Heart left ventricle (tissue), 16 donors: Measurements from ENCODE around the gene TRIM46. TPM values are rescaled to one million over a fixed set of nuclear protein-coding genes. Genes with fewer than 3 reads are reported as not detected.
"Not testable (repeated sequence)": the region's sequence is repeated elsewhere in the genome, so short reads cannot be mapped to it uniquely, and the experiment has no call there.

Source experiments
- ATAC-seq, 4 donors: fragments of 200-7000 bp; cut with Tn5 transposase; one replicate each; pipeline ENCODE4 v1.9.1; 2020 to 2022; ENCODE audit warnings: moderate library complexity in 4 of 4, mild to moderate bottlenecking in 3 of 4, moderate number of reproducible peaks in 1 of 4
- DNase-seq, 5 donors: peaks; one replicate each; pipeline ENCODE4 v3.0.0-alpha.2; 2020
- H3K27ac ChIP-seq, 12 donors: fragments of 200-600 bp; sonication (generic) in 4 of 12; one replicate each; pipeline versions ENCODE4 v1.5.0 to v1.8.0; 2016 to 2022; ENCODE audit warnings: mild to moderate bottlenecking in 2 of 12
- H3K27me3 ChIP-seq, 9 donors: fragments of 200-600 bp; sonication (generic) in 2 of 9; one replicate each; pipeline versions ENCODE4 v1.5.1 to v1.8.0; 2016 to 2022; ENCODE audit warnings: mild to moderate bottlenecking in 3 of 9
- H3K36me3 ChIP-seq, 9 donors: fragments of 200-600 bp; sonication (generic) in 2 of 9; one replicate each; pipeline versions ENCODE4 v1.5.0 to v1.8.0; 2018 to 2022; ENCODE audit warnings: mild to moderate bottlenecking in 2 of 9
- H3K4me1 ChIP-seq, 12 donors: fragments of 200-600 bp; sonication (generic) in 4 of 12; one replicate each; pipeline versions ENCODE4 v1.5.0 to v1.8.0; 2016 to 2022; ENCODE audit warnings: mild to moderate bottlenecking in 3 of 12
- H3K4me3 ChIP-seq, 12 donors: fragments of 200-600 bp; sonication (generic) in 4 of 12; one replicate each; pipeline versions ENCODE4 v1.5.0 to v1.8.0; 2017 to 2022; ENCODE audit warnings: mild to moderate bottlenecking in 9 of 12, moderate library complexity in 4 of 12
- H3K9me3 ChIP-seq, 12 donors: fragments of 200-600 bp; sonication (generic) in 4 of 12; one replicate each; pipeline versions ENCODE4 v1.5.0 to v1.8.0; 2016 to 2022; ENCODE audit warnings: mild to moderate bottlenecking in 1 of 12
- POLR2A ChIP-seq, 2 donors: fragments of 450-650 bp; IDR thresholded peaks; one replicate each; pipeline ENCODE4 v1.6.1; 2017; ENCODE audit warnings: antibody characterized with exemption in 2 of 2, mild to moderate bottlenecking in 2 of 2, moderate library complexity in 2 of 2
- WGBS, 4 donors: extraction: QIAGEN DNeasy Blood & Tissue Kit in 2 of 4; methylation state at CpG; one replicate each; pipeline versions ENCODE4 v1.1.5 to v1.1.7; 2013 to 2018; 5-methylcytosine and 5-hydroxymethylcytosine counted together
- intact Hi-C, 10 donors: fragments of 100-400 bp; cut with DNase I; formaldehyde crosslinking; loops; one replicate each; pipeline versions ENCODE4 v1.11.1 to v1.14.2; 2022
- microRNA counts, 2 donors: library from miRNA; unstranded; fragments of <30 nt; microRNA quantifications; one replicate each; lab custom pipeline; 2016
- polyA plus RNA-seq, 2 donors: library from polyadenylated mRNA; stranded (reverse); fragments of 200-250 nt; gene quantifications; one replicate each; pipeline ENCODE4 v1.2.3, GENCODE V29; 2013
- total RNA-seq, 9 donors: library from RNA; depleted of rRNA in 2 of 9; stranded (reverse); fragments of >200 nt in 2 of 9; fragmentation: NEBNext Ultra II Directional in 3 of 9; extraction: Animal tissue kit (Norgen Biotek cat#: 25700) in 3 of 9; gene quantifications; one replicate each; pipeline versions ENCODE4 v1.1.0 to v1.2.4, GENCODE V29; 2016 to 2023
- TF ChIP-seq, protein P1 (sequence below), 12 donors: fragments of 200-600 bp; sonication (generic) in 4 of 12; IDR thresholded peaks; one replicate each; pipeline versions ENCODE4 v1.5.0 to v1.8.0; 2018 to 2022; ENCODE audit warnings: antibody characterized with exemption in 12 of 12, mild to moderate bottlenecking in 5 of 12
- donor health status: ischemic (EF 13 %, LVEDD 7.1; RV severe dilation, severe dysfunction).
- donor health status: healthy with polysubstance abuse.
- donor health status: DM: no; HTN: yes; CAD: no.
- donor health status: DM: no; HTN: no; CAD: no.
- donor health status: ischemic (EF 25% LVEDD 6.9; RV normal size, moderate dysfunction).
- donor health status: ischemic (EF 25% LVEDD 5.7; RV mildly dilated, moderate dysfunction).
- donor health status: healthy.
- donor health status: DM: yes; HTN: yes; CAD: no.
- donor health status: ischemic (EF 35%, LVEDD 5.7; RV mildly dilated, moderate dysfunction).
- donor health status: nonischemic (EF 11% LVEDD 7.7; RV severe dilation, severe dysfunction).
- donor health status: DM: yes; HTN: yes; CAD: no.
- donor health status: PGD.
- donor health status: ischemic (EF 29% LVEDD 5.4; RV normal size, mild dysfunction).
- donor health status: nonischemic (EF 23%, LVEDD 6.1; RV moderate dilation, normal function).

Gene TRIM46
- total and polyA plus RNA-seq, 11 donors, result 0.04 to 0.41 (median 0.12) TPM; not detected in 5

DNA sequence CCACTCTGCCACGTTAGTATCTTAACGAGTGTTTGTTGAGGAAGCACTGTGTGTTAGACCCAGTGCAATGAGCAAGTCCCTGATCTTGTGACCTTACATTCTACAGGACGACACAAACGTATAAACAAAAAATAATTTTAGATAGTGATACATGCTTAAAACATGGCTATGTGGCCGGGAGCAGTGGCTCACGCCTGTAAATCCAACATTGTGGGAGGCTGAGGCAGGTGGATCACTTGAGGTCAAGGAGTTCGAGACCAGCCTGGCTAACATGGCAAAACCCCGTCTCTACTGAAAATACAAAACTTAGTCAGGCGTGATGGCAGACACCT lies 54.4 kb downstream of the TRIM46 start:
- TF ChIP-seq, protein P1, sequence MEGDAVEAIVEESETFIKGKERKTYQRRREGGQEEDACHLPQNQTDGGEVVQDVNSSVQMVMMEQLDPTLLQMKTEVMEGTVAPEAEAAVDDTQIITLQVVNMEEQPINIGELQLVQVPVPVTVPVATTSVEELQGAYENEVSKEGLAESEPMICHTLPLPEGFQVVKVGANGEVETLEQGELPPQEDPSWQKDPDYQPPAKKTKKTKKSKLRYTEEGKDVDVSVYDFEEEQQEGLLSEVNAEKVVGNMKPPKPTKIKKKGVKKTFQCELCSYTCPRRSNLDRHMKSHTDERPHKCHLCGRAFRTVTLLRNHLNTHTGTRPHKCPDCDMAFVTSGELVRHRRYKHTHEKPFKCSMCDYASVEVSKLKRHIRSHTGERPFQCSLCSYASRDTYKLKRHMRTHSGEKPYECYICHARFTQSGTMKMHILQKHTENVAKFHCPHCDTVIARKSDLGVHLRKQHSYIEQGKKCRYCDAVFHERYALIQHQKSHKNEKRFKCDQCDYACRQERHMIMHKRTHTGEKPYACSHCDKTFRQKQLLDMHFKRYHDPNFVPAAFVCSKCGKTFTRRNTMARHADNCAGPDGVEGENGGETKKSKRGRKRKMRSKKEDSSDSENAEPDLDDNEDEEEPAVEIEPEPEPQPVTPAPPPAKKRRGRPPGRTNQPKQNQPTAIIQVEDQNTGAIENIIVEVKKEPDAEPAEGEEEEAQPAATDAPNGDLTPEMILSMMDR (IDR thresholded peaks at IDR 0.05), result no peak
- TF ChIP-seq POLR2A (IDR thresholded peaks at IDR 0.05), result no peak
- Histone ChIP-seq H3K36me3 (no peaks in the 10 kb centered on the region), H3K4me1 (peaks cover 0 to 48% (median 17%) of the 10 kb centered on the region in 12 donors), H3K9me3 (no peaks in the 10 kb centered on the region), H3K27me3 (no peaks in the 10 kb centered on the region), H3K27ac (peak overlapping the region in 11 of 12 donors; percentile 79 to 96 (median 89)), H3K4me3 (peak overlapping the region; percentile 22 to 77 (median 62))
- DNase-seq (no peak), ATAC-seq (no peak)
- WGBS, 4 donors, result 51 to 59% (median 55%) methylated on average over 9 of the region's 9 CpGs
- intact Hi-C loops, result loop anchor here in 6 of 10 donors (5.0 to 10.0 kb wide), 2 partner anchors 51 to 53 kb away; partner anchors contain the start of genes KRTCAP2 (in 2 of the 6) and TRIM46 (in 2 of the 6)

DNA sequence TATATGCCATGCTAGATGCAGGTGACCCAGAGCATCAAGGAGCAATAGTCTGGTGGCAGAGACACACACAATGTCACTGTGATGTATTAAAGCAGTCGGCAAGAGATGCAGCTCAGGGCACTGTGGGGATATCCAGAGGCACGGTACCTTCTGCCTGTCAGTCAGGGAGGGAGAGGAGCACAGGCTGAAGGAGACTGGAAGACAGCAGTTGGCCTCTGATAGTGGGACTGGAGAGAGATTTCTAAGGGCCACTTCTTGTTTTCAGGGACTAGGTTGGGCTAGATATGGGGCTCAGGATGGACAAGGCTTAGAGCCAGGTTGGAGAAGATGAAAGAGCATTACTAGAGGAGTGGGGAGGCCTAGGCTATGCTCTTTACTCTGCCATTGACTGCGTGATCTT lies 57.7 kb downstream of the TRIM46 start:
- H3K27ac ChIP-seq, result peak overlapping the region in 1 of 12 donors; percentile 66
- ATAC-seq, DNase-seq, H3K27me3 ChIP-seq, intact Hi-C loops, H3K9me3 ChIP-seq, H3K4me3 ChIP-seq, H3K36me3 ChIP-seq: not testable (repeated sequence)
- 51 to 83% (median 67%) methylated on average over 3 of the region's 3 CpGs for WGBS, 4 donors
- H3K4me1 ChIP-seq, result peaks cover 0 to 30% (median 13%) of the 10 kb centered on the region in 12 donors

- H3K9me3 ChIP-seq, ATAC-seq, intact Hi-C loops, H3K27me3 ChIP-seq, H3K4me3 ChIP-seq: not testable (repeated sequence)
- 60 to 67% (median 61%) methylated on average over 13 of the region's 13 CpGs for WGBS, 4 donors
- DNase-seq, result peak in 2 of 5 donors; percentile 63 to 72
- peaks cover 0 to 19% (median 14%) of the 10 kb centered on the region in 9 donors for H3K36me3 ChIP-seq
- H3K27ac ChIP-seq, result peak overlapping the region in 5 of 12 donors; percentile 30 to 66 (median 58)
- H3K4me1 ChIP-seq, result peaks cover 0 to 23% (median 5%) of the 10 kb centered on the region in 12 donors
Observed at GRCh38 chr1:155232001-155232978, 58.6 kb downstream of the TRIM46 start.

DNA sequence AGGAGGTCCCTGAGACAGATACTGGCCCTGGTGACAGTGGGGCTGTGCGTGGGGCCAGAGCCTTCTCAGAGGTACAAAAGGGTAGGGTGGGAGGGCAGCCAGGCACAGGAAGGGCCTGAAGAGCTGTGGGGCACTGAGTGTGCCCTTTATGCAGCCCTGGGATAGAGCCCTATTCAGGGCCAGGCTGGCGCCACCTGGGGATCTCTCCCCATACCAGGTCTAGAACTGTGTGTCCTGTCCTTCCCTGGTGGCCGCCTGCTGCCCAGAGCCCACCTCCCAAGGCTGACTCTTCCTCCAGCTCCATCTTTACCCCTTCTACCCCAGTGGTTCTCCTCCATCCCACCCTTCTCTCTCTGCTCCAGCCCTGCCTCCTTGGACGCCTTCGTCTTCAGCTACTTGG lies 59.9 kb downstream of the TRIM46 start:
- ATAC-seq, result peak in 1 of 4 donors; percentile 16
- DNase-seq, H3K4me3 ChIP-seq, H3K9me3 ChIP-seq, H3K27me3 ChIP-seq, H3K27ac ChIP-seq, intact Hi-C loops: not testable (repeated sequence)
- H3K36me3 ChIP-seq, result peaks cover 0 to 28% (median 22%) of the 10 kb centered on the region in 9 donors
- 83 to 100% (median 91%) methylated on average over 1 of the region's 5 CpGs for WGBS, 4 donors
- H3K4me1 ChIP-seq, result peaks cover 0 to 16% (median 0%) of the 10 kb centered on the region in 12 donors

MicroRNA genes within 50 kb of the gene (microRNA counts, 767-probe panel; counts per million panel counts)
- 1,378 to 1,411 counts per million in 2 donors for microRNA hsa-miR-92b-3p (lab: Ali Mortazavi, UCI)

Other genes with a start within 250 kb of the TRIM46 start
- gene PMVK, start 237.1 kb upstream of the TRIM46 start, total RNA-seq, result 10 to 100 TPM; 12.8 to 50.8 (median 37.5) TPM
- 10 to 100 TPM; 47.1 to 52.1 TPM for gene PMVK, start 237.1 kb upstream of the TRIM46 start, polyA plus RNA-seq
- 10 to 100 TPM; 38.2 to 70.4 (median 51.7) TPM for gene PBXIP1, start 217.8 kb upstream of the TRIM46 start, total RNA-seq
- gene PBXIP1, start 217.8 kb upstream of the TRIM46 start, polyA plus RNA-seq, result 10 to 100 TPM; 36.9 to 38.2 TPM
- 10 to 100 TPM; 10.7 to 19.2 (median 16.3) TPM for gene PYGO2, start 212.1 kb upstream of the TRIM46 start, total RNA-seq
- gene PYGO2, start 212.1 kb upstream of the TRIM46 start, polyA plus RNA-seq, result 10 to 100 TPM in 1 of 2 donors, 1 to 10 TPM in 1; 9.7 to 18.0 TPM
- gene SHC1, start 203.1 kb upstream of the TRIM46 start, total RNA-seq, result 100 to 1,000 TPM in 1 of 9 donors, 10 to 100 TPM in 8; 38.8 to 115 (median 62.4) TPM
- gene SHC1, start 203.1 kb upstream of the TRIM46 start, polyA plus RNA-seq, result 10 to 100 TPM; 23.6 to 93.7 TPM
- 10 to 100 TPM; 11.0 to 30.0 (median 16.7) TPM for gene CKS1B, start 199.2 kb upstream of the TRIM46 start, total RNA-seq
- 10 to 100 TPM in 1 of 2 donors, 1 to 10 TPM in 1; 6.8 to 48.9 TPM for gene CKS1B, start 199.2 kb upstream of the TRIM46 start, polyA plus RNA-seq
- gene FLAD1, start 190.5 kb upstream of the TRIM46 start, total RNA-seq, result 10 to 100 TPM; 19.4 to 35.0 (median 27.4) TPM
- gene FLAD1, start 190.5 kb upstream of the TRIM46 start, polyA plus RNA-seq, result 10 to 100 TPM; 22.3 to 50.7 TPM
- gene LENEP, start 180.3 kb upstream of the TRIM46 start, total RNA-seq, result not detected
- not detected for gene LENEP, start 180.3 kb upstream of the TRIM46 start, polyA plus RNA-seq
- gene ZBTB7B, start 171.0 kb upstream of the TRIM46 start, total RNA-seq, result 10 to 100 TPM; 29.5 to 80.0 (median 46.6) TPM
- gene ZBTB7B, start 171.0 kb upstream of the TRIM46 start, polyA plus RNA-seq, result 100 to 1,000 TPM in 1 of 2 donors, 10 to 100 TPM in 1; 39.2 to 103 TPM
- gene DCST2, start 140.1 kb upstream of the TRIM46 start, total RNA-seq, result under 1 TPM in 8 of 9 donors, not detected in 1; 0.14 to 0.62 (median 0.35) TPM
- gene DCST2, start 140.1 kb upstream of the TRIM46 start, polyA plus RNA-seq, result under 1 TPM; 0.17 to 0.65 TPM
- not detected for gene DCST1, start 140.0 kb upstream of the TRIM46 start, total RNA-seq
- not detected for gene DCST1, start 140.0 kb upstream of the TRIM46 start, polyA plus RNA-seq
- gene ADAM15, start 122.5 kb upstream of the TRIM46 start, total RNA-seq, result 100 to 1,000 TPM in 3 of 9 donors, 10 to 100 TPM in 6; 55.8 to 199 (median 67.5) TPM
- gene ADAM15, start 122.5 kb upstream of the TRIM46 start, polyA plus RNA-seq, result 100 to 1,000 TPM; 112 to 113 TPM
- gene EFNA4, start 110.1 kb upstream of the TRIM46 start, total RNA-seq, result 1 to 10 TPM; 1.1 to 3.3 (median 2.2) TPM
- 1 to 10 TPM; 2.0 to 4.8 TPM for gene EFNA4, start 110.1 kb upstream of the TRIM46 start, polyA plus RNA-seq
- 1 to 10 TPM in 2 of 9 donors, under 1 TPM in 7; 0.20 to 2.4 (median 0.61) TPM for gene EFNA3, start 95.0 kb upstream of the TRIM46 start, total RNA-seq
- 1 to 10 TPM in 1 of 2 donors, under 1 TPM in 1; 0.61 to 1.9 TPM for gene EFNA3, start 95.0 kb upstream of the TRIM46 start, polyA plus RNA-seq
- gene EFNA1, start 46.0 kb upstream of the TRIM46 start, total RNA-seq, result 10 to 100 TPM; 22.8 to 51.8 (median 37.2) TPM
- gene EFNA1, start 46.0 kb upstream of the TRIM46 start, polyA plus RNA-seq, result 100 to 1,000 TPM in 1 of 2 donors, 10 to 100 TPM in 1; 31.6 to 103 TPM
- gene SLC50A1, start 38.0 kb upstream of the TRIM46 start, total RNA-seq, result 10 to 100 TPM in 4 of 9 donors, 1 to 10 TPM in 5; 5.4 to 21.7 (median 9.7) TPM
- gene SLC50A1, start 38.0 kb upstream of the TRIM46 start, polyA plus RNA-seq, result 10 to 100 TPM; 15.7 to 36.0 TPM
- gene DPM3, start 33.3 kb upstream of the TRIM46 start, total RNA-seq, result 10 to 100 TPM; 46.1 to 70.7 (median 54.4) TPM
- 100 to 1,000 TPM in 1 of 2 donors, 10 to 100 TPM in 1; 75.4 to 216 TPM for gene DPM3, start 33.3 kb upstream of the TRIM46 start, polyA plus RNA-seq
- 100 to 1,000 TPM; 106 to 199 (median 123) TPM for gene KRTCAP2, start 545 bp upstream of the TRIM46 start, total RNA-seq
- 100 to 1,000 TPM; 220 to 283 TPM for gene KRTCAP2, start 545 bp upstream of the TRIM46 start, polyA plus RNA-seq
- 10 to 100 TPM in 2 of 9 donors, 1 to 10 TPM in 7; 3.0 to 22.2 (median 5.5) TPM for gene THBS3, start 34.0 kb downstream of the TRIM46 start, total RNA-seq
- 1 to 10 TPM; 2.7 to 6.8 TPM for gene THBS3, start 34.0 kb downstream of the TRIM46 start, polyA plus RNA-seq
- gene MTX1, start 34.8 kb downstream of the TRIM46 start, total RNA-seq, result 10 to 100 TPM; 14.1 to 32.2 (median 19.3) TPM
- gene MTX1, start 34.8 kb downstream of the TRIM46 start, polyA plus RNA-seq, result 10 to 100 TPM; 28.1 to 37.1 TPM
- 10 to 100 TPM; 10.5 to 24.4 (median 12.8) TPM for gene ENTREP3, start 81.6 kb downstream of the TRIM46 start, total RNA-seq
- 10 to 100 TPM in 1 of 2 donors, 1 to 10 TPM in 1; 5.1 to 21.6 TPM for gene ENTREP3, start 81.6 kb downstream of the TRIM46 start, polyA plus RNA-seq
- gene SCAMP3, start 88.5 kb downstream of the TRIM46 start, total RNA-seq, result 10 to 100 TPM; 51.2 to 92.8 (median 65.8) TPM
- gene SCAMP3, start 88.5 kb downstream of the TRIM46 start, polyA plus RNA-seq, result 100 to 1,000 TPM in 1 of 2 donors, 10 to 100 TPM in 1; 53.3 to 123 TPM
- 10 to 100 TPM in 8 of 9 donors, 1 to 10 TPM in 1; 9.6 to 26.1 (median 17.2) TPM for gene CLK2, start 99.7 kb downstream of the TRIM46 start, total RNA-seq
- 10 to 100 TPM; 15.9 to 22.8 TPM for gene CLK2, start 99.7 kb downstream of the TRIM46 start, polyA plus RNA-seq
- gene HCN3, start 103.6 kb downstream of the TRIM46 start, total RNA-seq, result 1 to 10 TPM in 4 of 9 donors, under 1 TPM in 5; 0.49 to 1.7 (median 0.99) TPM
- 1 to 10 TPM; 1.2 to 1.4 TPM for gene HCN3, start 103.6 kb downstream of the TRIM46 start, polyA plus RNA-seq
- under 1 TPM in 1 of 9 donors, not detected in 8; 0.09 TPM for gene PKLR, start 127.6 kb downstream of the TRIM46 start, total RNA-seq
- gene PKLR, start 127.6 kb downstream of the TRIM46 start, polyA plus RNA-seq, result not detected
- gene FDPS, start 135.0 kb downstream of the TRIM46 start, total RNA-seq, result 10 to 100 TPM; 63.7 to 87.9 (median 77.6) TPM
- gene FDPS, start 135.0 kb downstream of the TRIM46 start, polyA plus RNA-seq, result 100 to 1,000 TPM in 1 of 2 donors, 10 to 100 TPM in 1; 67.0 to 120 TPM
- 10 to 100 TPM; 14.6 to 28.0 (median 16.3) TPM for gene RUSC1, start 147.0 kb downstream of the TRIM46 start, total RNA-seq
- gene RUSC1, start 147.0 kb downstream of the TRIM46 start, polyA plus RNA-seq, result 10 to 100 TPM; 16.3 to 25.9 TPM